HepG2 (cell line): ENCODE measurements around the gene IL21R. TPM values are rescaled to one million over a fixed set of nuclear protein-coding genes. Genes with fewer than 3 reads are reported as not detected.

Source experiments
- ATAC-seq: fragments of 200-7000 bp; cut with Tn5 transposase; 3 replicates; pipeline ENCODE4 v1.9.1; 2020; ENCODE audit warnings: mild to moderate bottlenecking, moderate library complexity
- BruUV-seq: library from RNA; stranded (reverse); fragments of 400-500 nt; replicated peaks from 2 replicates; lab custom pipeline; 2021; lab: Mats Ljungman, UMichigan
- CTCF ChIA-PET: fragments of 300-600 bp; formaldehyde crosslinking; extraction: SDS; loops from one replicate; lab custom pipeline; 2021; ENCODE audit warnings: low total read pairs, inconsistent platforms, low intra/inter-chr PET ratio; lab: Yijun Ruan, JAX
- POLR2A ChIA-PET: fragments of 350-600 bp; sonication (Branson Sonifier 250); formaldehyde crosslinking; loops from one replicate; lab custom pipeline; 2020; ENCODE audit warnings: antibody characterized with exemption, inconsistent platforms; lab: Yijun Ruan, JAX
- DNase-seq: peaks from one replicate; pipeline ENCODE4 v3.0.0-alpha.2; 2015; ENCODE audit warnings: low spot score
- FAIRE-seq: peaks from 3 replicates; lab custom pipeline; 2011; peaks lifted over from hg19 to GRCh38; lab: Jason Lieb, UNC
- H2AFZ ChIP-seq: one replicate; pipeline ENCODE4 v1.6.1; 2011; ENCODE audit warnings: low read length, inconsistent platforms
- H3K27ac ChIP-seq: fragments of 300-600 bp; 3 replicates; pipeline ENCODE4 v1.8.0; 2011; ENCODE audit warnings: mixed run types, mild to moderate bottlenecking, mixed read lengths, low read length, inconsistent platforms; ENCODE audit not compliant: insufficient read depth; ENCODE audit errors: extremely low read length
- H3K27me3 ChIP-seq, 2 experiments: fragments of 200-600 bp in 1 of 2; 2 replicates in 1 of 2; 3 replicates in 1 of 2; pipeline versions ENCODE4 v1.6.0 to v1.8.0; 2011; ENCODE audit warnings: low read length in 2 of 2, mild to moderate bottlenecking in 2 of 2, moderate library complexity in 2 of 2, inconsistent platforms in 1 of 2; ENCODE audit not compliant: insufficient read depth in 2 of 2, control insufficient read depth in 1 of 2
- H3K36me3 ChIP-seq, 2 experiments: fragments of 200-600 bp in 1 of 2; replicated peaks in 1 of 2; 2 replicates in 1 of 2; 3 replicates in 1 of 2; pipeline versions ENCODE4 v1.5.1 to v1.8.0; 2011; ENCODE audit warnings: low read length in 2 of 2, inconsistent platforms in 1 of 2; ENCODE audit not compliant: insufficient read depth in 2 of 2, control insufficient read depth in 1 of 2
- H3K4me1 ChIP-seq: 2 replicates; pipeline ENCODE4 v1.5.1; 2012; ENCODE audit warnings: low read length, inconsistent platforms; ENCODE audit not compliant: insufficient read depth
- H3K4me2 ChIP-seq: 2 replicates; pipeline ENCODE4 v1.6.0; 2011; ENCODE audit warnings: low read depth, low read length, inconsistent platforms
- H3K4me3 ChIP-seq, 3 experiments: fragments of 200-600 bp in 1 of 3; sonication (generic), shearing (Covaris generic) in 1 of 3; replicated peaks in 1 of 3; 2 replicates each; pipeline ENCODE4 v1.5.1; 2011 to 2016; ENCODE audit warnings: low read length in 3 of 3, inconsistent platforms in 2 of 3, low read depth in 2 of 3, mild to moderate bottlenecking in 2 of 3, control low read depth in 1 of 3, mixed read lengths in 1 of 3; ENCODE audit not compliant: insufficient read depth in 1 of 3
- H3K79me2 ChIP-seq: one replicate; pipeline ENCODE4 v1.6.1; 2011; ENCODE audit warnings: low read length, inconsistent platforms; ENCODE audit not compliant: insufficient read depth
- H3K9ac ChIP-seq: 2 replicates; pipeline ENCODE4 v1.6.0; 2011; ENCODE audit warnings: mild to moderate bottlenecking, low read depth, low read length, inconsistent platforms; ENCODE audit not compliant: insufficient read depth
- H3K9me3 ChIP-seq: 2 replicates; pipeline ENCODE4 v1.5.1; 2012; ENCODE audit warnings: mild to moderate bottlenecking, low read length
- H4K20me1 ChIP-seq: 2 replicates; pipeline ENCODE4 v1.6.0; 2011; ENCODE audit warnings: inconsistent platforms, mild to moderate bottlenecking, low read length, moderate library complexity; ENCODE audit not compliant: insufficient read depth
- CENPX ChIP-seq: sonication (generic); formaldehyde crosslinking; IDR thresholded peaks from 2 replicates; pipeline ENCODE4 v1.9.0; 2021; ENCODE audit warnings: mild to moderate bottlenecking, missing genetic modification reagents, moderate library complexity
- DMAP1 ChIP-seq: IDR thresholded peaks from 2 replicates; pipeline ENCODE4 v1.6.1; 2016
- FOXK2 ChIP-seq: fragments of 450-650 bp; IDR thresholded peaks from 2 replicates; pipeline ENCODE4 v1.6.1; 2016
- IKZF1 ChIP-seq: fragments of 450-650 bp; IDR thresholded peaks from 2 replicates; pipeline ENCODE4 v1.7.1; 2016
- ISL2 ChIP-seq: sonication (generic); formaldehyde crosslinking; IDR thresholded peaks from 2 replicates; pipeline ENCODE4 v1.5.0; 2020; ENCODE audit warnings: missing genetic modification reagents
- KAT2B ChIP-seq: fragments of 150-350 bp; IDR thresholded peaks from 2 replicates; pipeline ENCODE4 v1.6.1; 2014; ENCODE audit warnings: low read depth, low read length, borderline replicate concordance
- MXD1 ChIP-seq: sonication (generic); formaldehyde crosslinking; IDR thresholded peaks from 2 replicates; pipeline ENCODE4 v1.4.0; 2020; ENCODE audit warnings: mild to moderate bottlenecking, missing genetic modification reagents
- RORA ChIP-seq: sonication (generic); formaldehyde crosslinking; IDR thresholded peaks from 2 replicates; pipeline ENCODE4 v1.5.0; 2020; ENCODE audit warnings: mild to moderate bottlenecking, missing genetic modification reagents, moderate library complexity
- TCF7 ChIP-seq: sonication (generic); IDR thresholded peaks from 2 replicates; pipeline ENCODE4 v1.6.1; 2016; ENCODE audit warnings: antibody characterized with exemption, low read depth
- ZHX2 ChIP-seq, 2 experiments: sonication (generic) in 1 of 2; formaldehyde crosslinking in 1 of 2; IDR thresholded peaks; 2 replicates each; pipeline versions ENCODE4 v1.6.1 to v1.9.0; 2014 to 2022; ENCODE audit warnings: antibody characterized with exemption in 1 of 2, borderline replicate concordance in 1 of 2, inconsistent platforms in 1 of 2, low read depth in 1 of 2, missing genetic modification reagents in 1 of 2
- ZMYM2 ChIP-seq: sonication (generic); formaldehyde crosslinking; IDR thresholded peaks from 2 replicates; pipeline ENCODE4 v1.8.0; 2022; ENCODE audit warnings: mild to moderate bottlenecking, missing genetic modification reagents
- ZMYM3 ChIP-seq: sonication (generic); formaldehyde crosslinking; IDR thresholded peaks from 2 replicates; pipeline ENCODE4 v1.5.1; 2020; ENCODE audit warnings: mild to moderate bottlenecking, missing genetic modification reagents
- ZNF629 ChIP-seq: sonication (generic); formaldehyde crosslinking; conservative IDR thresholded peaks from 2 replicates; pipeline ENCODE4 v1.5.0; 2020; ENCODE audit warnings: missing genetic modification reagents
- WGBS: methylation state at CpG from one replicate; pipeline ENCODE4 v1.1.6; 2017; ENCODE audit warnings: low lambda C conversion rate; 5-methylcytosine and 5-hydroxymethylcytosine counted together
- in situ Hi-C: cut with HindIII; loops from 2 replicates; pipeline ENCODE4 v1.10.0; 2017; ENCODE audit warnings: low pct_unique_long_range_greater_than_20kb; ENCODE audit not compliant: extremely low pct_ligation_motif_present
- intact Hi-C: fragments of 100-400 bp; cut with micrococcal nuclease; formaldehyde crosslinking; loops from one replicate; pipeline ENCODE4 v1.10.0; 2022; ENCODE audit not compliant: unreplicated experiment
- polyA plus RNA-seq, 8 experiments: library from polyadenylated mRNA; depleted of rRNA in 3 of 8; stranded (reverse) in 7 of 8; unstranded in 1 of 8; fragments of >200 nt; fragmentation: Illumina TruSeq in 4 of 8; extraction: Trizol in 4 of 8; gene quantifications; 2 replicates each; pipeline versions ENCODE4 v1.2.1 to v1.2.3, GENCODE V29; 2011 to 2016; ENCODE audit warnings: low read depth in 4 of 8, missing spikeins in 1 of 8, mixed read lengths in 1 of 8; ENCODE audit not compliant: insufficient read depth in 1 of 8
- total RNA-seq, 5 experiments: library from RNA; depleted of rRNA; stranded (reverse); fragments of >200 nt; fragmentation: Illumina TruSeq; extraction: Trizol; gene quantifications; 2 replicates each; pipeline ENCODE4 v1.2.3, GENCODE V29; 2016; ENCODE audit warnings: low read depth in 1 of 5
- TF ChIP-seq, protein P1 (sequence below): sonication (generic); formaldehyde crosslinking; IDR thresholded peaks from 2 replicates; pipeline ENCODE4 v1.4.0; 2020; ENCODE audit warnings: missing genetic modification reagents, mild to moderate bottlenecking, borderline replicate concordance
- TF ChIP-seq, protein P2 (sequence below): IDR thresholded peaks from 2 replicates; pipeline ENCODE4 v1.6.1; 2016

Gene IL21R
- total and polyA plus RNA-seq, 2 of the 13 experiments (the other 11 are each of a cell fraction or from before 2014, with no cell fraction given) = 0.49 to 0.64 TPM

GRCh38 chr16:27356794-27357193 is 45.2 kb upstream of the IL21R start:
- H3K36me3 ChIP-seq = peaks cover 35 to 55% of the 10 kb centered on the region in 2 experiments
- 94% methylated on average over 4 of the region's 4 CpGs for WGBS
- H3K4me1 ChIP-seq = no peaks in the 10 kb centered on the region
- POLR2A ChIA-PET = no interaction called here
- H3K9me3 ChIP-seq = no peaks in the 10 kb centered on the region
- no peaks in the 10 kb centered on the region for H3K79me2 ChIP-seq
- ATAC-seq = no peak
- no TSS peak for BruUV-seq
- DNase-seq = no peak
- H2AFZ ChIP-seq = no peak overlapping the region
- in situ Hi-C loops = no loop called here
- no peak overlapping the region for H3K4me3 ChIP-seq
- H3K27me3 ChIP-seq = no peaks in the 10 kb centered on the region
- no peak for FAIRE-seq
- H3K9ac ChIP-seq = no peak overlapping the region
- TF ChIP-seq IKZF1 (no peak), FOXK2 (no peak), TCF7 (no peak), ZMYM2 (no peak), ZMYM3 (CRISPR knock-in tag) (peak; percentile 39; the same call in 1 of the 2 replicates), ISL2 (CRISPR knock-in tag) (no peak), CENPX (CRISPR knock-in tag) (no peak), MXD1 (CRISPR knock-in tag) (no peak), ZHX2 (IDR thresholded peaks at IDR 0.05; ENCODE audit: low read depth) (no peak), ZHX2 (CRISPR knock-in tag; IDR thresholded peaks at IDR 0.05; ENCODE audit: borderline replicate concordance) (no peak), KAT2B (no peak), DMAP1 (CRISPR knock-in tag) (no peak), ZNF629 (CRISPR knock-in tag) (peak; percentile 81), RORA (CRISPR knock-in tag) (no peak)
- TF ChIP-seq, protein P1, sequence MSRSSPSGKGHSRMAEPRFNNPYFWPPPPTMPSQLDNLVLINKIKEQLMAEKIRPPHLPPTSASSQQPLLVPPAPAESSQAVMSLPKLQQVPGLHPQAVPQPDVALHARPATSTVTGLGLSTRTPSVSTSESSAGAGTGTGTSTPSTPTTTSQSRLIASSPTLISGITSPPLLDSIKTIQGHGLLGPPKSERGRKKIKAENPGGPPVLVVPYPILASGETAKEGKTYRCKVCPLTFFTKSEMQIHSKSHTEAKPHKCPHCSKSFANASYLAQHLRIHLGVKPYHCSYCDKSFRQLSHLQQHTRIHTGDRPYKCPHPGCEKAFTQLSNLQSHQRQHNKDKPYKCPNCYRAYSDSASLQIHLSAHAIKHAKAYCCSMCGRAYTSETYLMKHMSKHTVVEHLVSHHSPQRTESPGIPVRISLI = no peak
- TF ChIP-seq, protein P2, sequence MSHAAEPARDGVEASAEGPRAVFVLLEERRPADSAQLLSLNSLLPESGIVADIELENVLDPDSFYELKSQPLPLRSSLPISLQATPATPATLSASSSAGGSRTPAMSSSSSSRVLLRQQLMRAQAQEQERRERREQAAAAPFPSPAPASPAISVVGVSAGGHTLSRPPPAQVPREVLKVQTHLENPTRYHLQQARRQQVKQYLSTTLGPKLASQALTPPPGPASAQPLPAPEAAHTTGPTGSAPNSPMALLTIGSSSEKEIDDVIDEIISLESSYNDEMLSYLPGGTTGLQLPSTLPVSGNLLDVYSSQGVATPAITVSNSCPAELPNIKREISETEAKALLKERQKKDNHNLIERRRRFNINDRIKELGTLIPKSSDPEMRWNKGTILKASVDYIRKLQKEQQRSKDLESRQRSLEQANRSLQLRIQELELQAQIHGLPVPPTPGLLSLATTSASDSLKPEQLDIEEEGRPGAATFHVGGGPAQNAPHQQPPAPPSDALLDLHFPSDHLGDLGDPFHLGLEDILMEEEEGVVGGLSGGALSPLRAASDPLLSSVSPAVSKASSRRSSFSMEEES (CRISPR knock-in tag) = no peak
- TF ChIP-seq, all 625 proteins: peak for 2
- no peaks in the 10 kb centered on the region for H4K20me1 ChIP-seq
- no peak overlapping the region for H3K27ac ChIP-seq
- intact Hi-C loops = no loop called here
- CTCF ChIA-PET = no interaction called here
- H3K4me2 ChIP-seq = no peak overlapping the region
